SK-N-SH (cell line): ENCODE measurements around the gene PRRT4. TPM values are rescaled to one million over a fixed set of nuclear protein-coding genes. Genes with fewer than 3 reads are reported as not detected.

ENCODE experiments used
- CTCF ChIA-PET: fragments of 300-600, 350-600 bp; formaldehyde crosslinking; extraction: SDS; loops from one replicate; lab custom pipeline; 2021; lab: Yijun Ruan, JAX
- POLR2A ChIA-PET: fragments of 350-600 bp; sonication (Branson Sonifier 250); formaldehyde crosslinking; extraction: SDS; loops from one replicate; lab custom pipeline; 2020; ENCODE audit warnings: antibody characterized with exemption, inconsistent platforms; lab: Yijun Ruan, JAX
- DNase-seq: peaks from one replicate; pipeline ENCODE4 v3.0.0; 2012
- H2AFZ ChIP-seq: fragments of 200-600 bp; sonication (generic); 2 replicates; pipeline ENCODE4 v1.8.1; 2016; ENCODE audit warnings: antibody characterized with exemption, mild to moderate bottlenecking, low read depth
- H3F3A ChIP-seq: fragments of 200-600 bp; sonication (generic); replicated peaks from 2 replicates; pipeline ENCODE3; 2016; ENCODE audit warnings: antibody characterized with exemption, mild to moderate bottlenecking; ENCODE audit not compliant: insufficient read depth
- H3K27ac ChIP-seq, 2 experiments: fragments of 200-500 bp in 1 of 2; fragments of 200-600 bp in 1 of 2; sonication (Bioruptor generic) in 1 of 2; sonication (generic), shearing (Covaris generic) in 1 of 2; 2 replicates each; pipeline versions ENCODE4 v1.5.1 to v1.6.1; 2014 to 2016; ENCODE audit warnings: low read depth in 2 of 2, inconsistent platforms in 1 of 2, low read length in 1 of 2, mild to moderate bottlenecking in 1 of 2, mixed read lengths in 1 of 2
- H3K27me3 ChIP-seq: fragments of 200-600 bp; sonication (generic), shearing (Covaris generic); 2 replicates; pipeline ENCODE4 v1.6.1; 2016; ENCODE audit warnings: mixed run types; ENCODE audit not compliant: insufficient read depth
- H3K36me3 ChIP-seq, 2 experiments: fragments of 200-500 bp in 1 of 2; fragments of 200-600 bp in 1 of 2; sonication (Bioruptor generic) in 1 of 2; sonication (generic) in 1 of 2; replicated peaks in 1 of 2; 2 replicates each; pipeline versions ENCODE3 to v1.5.1; 2014 to 2016; ENCODE audit warnings: low read length in 1 of 2, mild to moderate bottlenecking in 1 of 2; ENCODE audit not compliant: insufficient read depth in 2 of 2, control insufficient read depth in 1 of 2
- H3K4me1 ChIP-seq, 2 experiments: fragments of 200-500 bp in 1 of 2; fragments of 200-600 bp in 1 of 2; sonication (Bioruptor generic) in 1 of 2; sonication (generic), shearing (Covaris generic) in 1 of 2; 2 replicates each; pipeline versions ENCODE4 v1.5.1 to v1.6.1; 2014 to 2016; ENCODE audit warnings: low read depth in 1 of 2, low read length in 1 of 2, mixed run types in 1 of 2; ENCODE audit not compliant: insufficient read depth in 2 of 2, control insufficient read depth in 1 of 2
- H3K4me2 ChIP-seq: fragments of 200-600 bp; sonication (generic), shearing (Covaris generic); 2 replicates; pipeline ENCODE4 v1.6.1; 2017; ENCODE audit warnings: mixed run types
- H3K4me3 ChIP-seq, 2 experiments: fragments of 200-500 bp in 1 of 2; fragments of 200-600 bp in 1 of 2; sonication (Bioruptor generic) in 1 of 2; sonication (generic), shearing (Covaris generic) in 1 of 2; 2 replicates each; pipeline versions ENCODE4 v1.5.1 to v1.8.1; 2014 to 2016; ENCODE audit warnings: low read depth in 2 of 2, inconsistent platforms in 1 of 2, low read length in 1 of 2, mild to moderate bottlenecking in 1 of 2, mixed read lengths in 1 of 2, moderate library complexity in 1 of 2
- H3K79me2 ChIP-seq: fragments of 200-600 bp; sonication (generic); 2 replicates; pipeline ENCODE4 v1.8.1; 2017; ENCODE audit warnings: mild to moderate bottlenecking; ENCODE audit not compliant: insufficient read depth
- H3K9ac ChIP-seq: fragments of 200-600 bp; sonication (generic); 2 replicates; pipeline ENCODE4 v1.6.1; 2017; ENCODE audit warnings: mixed run types
- H3K9me2 ChIP-seq: fragments of 200-600 bp; sonication (generic); 2 replicates; pipeline ENCODE4 v1.6.1; 2017; ENCODE audit warnings: mixed run types
- H3K9me3 ChIP-seq: fragments of 200-600 bp; sonication (generic); 2 replicates; pipeline ENCODE4 v1.6.1; 2017; ENCODE audit warnings: mixed run types, mild to moderate bottlenecking, moderate library complexity
- H4K20me1 ChIP-seq: fragments of 200-600 bp; sonication (generic); 2 replicates; pipeline ENCODE4 v1.6.1; 2017; ENCODE audit warnings: mild to moderate bottlenecking, mixed run types; ENCODE audit not compliant: insufficient read depth
- EP300 ChIP-seq, 2 experiments: IDR thresholded peaks; 2 replicates each; pipeline versions ENCODE4 v1.4.0 to v1.6.1; 2012; ENCODE audit warnings: borderline replicate concordance in 1 of 2, low read depth in 1 of 2, low read length in 1 of 2
- FOSL2 ChIP-seq: IDR thresholded peaks from 2 replicates; pipeline ENCODE4 v1.4.0; 2012; ENCODE audit warnings: low read depth, mild to moderate bottlenecking, moderate library complexity, borderline replicate concordance
- FOXM1 ChIP-seq: IDR thresholded peaks from 2 replicates; pipeline ENCODE4 v1.4.0; 2012; ENCODE audit warnings: low read depth, mild to moderate bottlenecking
- JUND ChIP-seq: IDR thresholded peaks from 2 replicates; pipeline ENCODE4 v1.4.0; 2012
- NFIC ChIP-seq: IDR thresholded peaks from 2 replicates; pipeline ENCODE4 v1.4.0; 2012; ENCODE audit warnings: borderline replicate concordance
- POLR2AphosphoS5 ChIP-seq: IDR thresholded peaks from 2 replicates; pipeline ENCODE4 v1.6.1; 2012; ENCODE audit warnings: low read depth, low read length
- RCOR1 ChIP-seq: fragments of 150-350 bp; IDR thresholded peaks from 2 replicates; pipeline ENCODE4 v1.6.1; 2017; ENCODE audit warnings: antibody characterized with exemption, low read length
- SMC3 ChIP-seq: IDR thresholded peaks from 2 replicates; pipeline ENCODE4 v1.6.1; 2012; ENCODE audit warnings: low read depth, low read length, improper control_type of control experiment
- TCF12 ChIP-seq: IDR thresholded peaks from 2 replicates; pipeline ENCODE4 v1.4.0; 2012
- YY1 ChIP-seq: IDR thresholded peaks from 2 replicates; pipeline ENCODE4 v1.4.0; 2012; ENCODE audit warnings: low read depth, mild to moderate bottlenecking
- WGBS: methylation state at CpG from one replicate; pipeline ENCODE4 v1.1.6; 2017; ENCODE audit warnings: low lambda C conversion rate; 5-methylcytosine and 5-hydroxymethylcytosine counted together
- polyA plus RNA-seq, 3 experiments: library from polyadenylated mRNA; depleted of rRNA; stranded (reverse); fragments of >200 nt; gene quantifications; 2 replicates each; pipeline ENCODE4 v1.2.3, GENCODE V29; 2012
- TF ChIP-seq, protein P1 (sequence below): IDR thresholded peaks from 2 replicates; pipeline ENCODE4; 2012
- TF ChIP-seq, protein P2 (sequence below): IDR thresholded peaks from 2 replicates; pipeline ENCODE4 v1.6.1; 2012; ENCODE audit warnings: mild to moderate bottlenecking, low read depth, low read length, moderate library complexity
- TF ChIP-seq, protein P3 (sequence below): IDR thresholded peaks from 2 replicates; pipeline ENCODE4 v1.4.0; 2012; ENCODE audit warnings: low read depth
- TF ChIP-seq, protein P4 (sequence below): IDR thresholded peaks from 2 replicates; pipeline ENCODE4 v1.4.0; 2012; ENCODE audit warnings: low read depth, borderline replicate concordance
- TF ChIP-seq, protein P5 (sequence below): fragments of 150-350 bp; IDR thresholded peaks from 2 replicates; pipeline ENCODE4 v1.6.1; 2016; ENCODE audit warnings: mild to moderate bottlenecking, low read depth, low read length

PRRT4 gene
- polyA plus RNA-seq, 1 of the 3 experiments (the other 2 are of a cell fraction): 1.5 TPM

DNA sequence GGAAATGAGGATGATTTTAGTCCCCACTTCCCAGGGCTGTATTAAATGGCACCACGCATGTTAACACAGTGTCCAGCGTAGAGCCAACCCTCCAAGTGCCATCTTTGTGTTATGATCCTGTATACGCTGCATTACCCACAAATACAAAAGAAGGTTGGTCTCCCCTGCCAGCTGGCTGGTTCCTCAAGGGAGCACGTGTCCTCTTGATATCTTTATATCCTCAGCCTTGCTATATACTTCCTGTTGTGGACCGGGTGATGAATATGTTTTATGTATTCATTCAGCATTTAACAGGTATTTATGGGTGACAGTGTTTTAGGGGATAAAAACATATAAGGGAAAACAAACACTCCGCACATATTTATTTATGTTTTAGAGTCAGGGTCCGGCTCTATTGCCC is 23.2 kb upstream of the PRRT4 start:
- Histone ChIP-seq H3K27ac (no peak overlapping the region), H2AFZ (no peak overlapping the region), H3K4me2 (no peak overlapping the region), H4K20me1 (no peaks in the 10 kb centered on the region), H3K9ac (no peak overlapping the region), H3K36me3 (no peaks in the 10 kb centered on the region), H3K27me3 (no peaks in the 10 kb centered on the region), H3K4me1 (peaks cover 0 to 52% of the 10 kb centered on the region in 2 experiments; a peak in 1 of 4 replicates), H3K9me3 (no peaks in the 10 kb centered on the region), H3K4me3 (no peak overlapping the region), H3F3A (no peaks in the 10 kb centered on the region), H3K79me2 (no peaks in the 10 kb centered on the region), H3K9me2 (no peaks in the 10 kb centered on the region)
- POLR2A ChIA-PET: interaction anchor here (1.3 kb wide), 1 partner anchor 37 kb away, joined by 3 read pairs; no protein-coding TSS in a partner anchor
- WGBS: 77% methylated on average over 7 of the region's 7 CpGs
- CTCF ChIA-PET: interaction anchor here (0.7 to 50.3 kb wide), 6 partner anchors 13 to 224 kb away, joined by 3 to 1901 read pairs (median 248); partner anchors contain the start of genes IMPDH1, PRRT4 and RBM28
- TF ChIP-seq POLR2AphosphoS5: no peak
- no peak for TF ChIP-seq NFIC
- no peak for TF ChIP-seq JUND
- no peak for TF ChIP-seq TCF12
- TF ChIP-seq FOXM1: no peak
- TF ChIP-seq, protein P1, sequence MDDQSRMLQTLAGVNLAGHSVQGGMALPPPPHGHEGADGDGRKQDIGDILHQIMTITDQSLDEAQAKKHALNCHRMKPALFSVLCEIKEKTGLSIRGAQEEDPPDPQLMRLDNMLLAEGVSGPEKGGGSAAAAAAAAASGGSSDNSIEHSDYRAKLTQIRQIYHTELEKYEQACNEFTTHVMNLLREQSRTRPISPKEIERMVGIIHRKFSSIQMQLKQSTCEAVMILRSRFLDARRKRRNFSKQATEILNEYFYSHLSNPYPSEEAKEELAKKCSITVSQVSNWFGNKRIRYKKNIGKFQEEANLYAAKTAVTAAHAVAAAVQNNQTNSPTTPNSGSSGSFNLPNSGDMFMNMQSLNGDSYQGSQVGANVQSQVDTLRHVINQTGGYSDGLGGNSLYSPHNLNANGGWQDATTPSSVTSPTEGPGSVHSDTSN: no peak
- TF ChIP-seq YY1: no peak
- no peak for TF ChIP-seq FOSL2
- TF ChIP-seq, protein P2, sequence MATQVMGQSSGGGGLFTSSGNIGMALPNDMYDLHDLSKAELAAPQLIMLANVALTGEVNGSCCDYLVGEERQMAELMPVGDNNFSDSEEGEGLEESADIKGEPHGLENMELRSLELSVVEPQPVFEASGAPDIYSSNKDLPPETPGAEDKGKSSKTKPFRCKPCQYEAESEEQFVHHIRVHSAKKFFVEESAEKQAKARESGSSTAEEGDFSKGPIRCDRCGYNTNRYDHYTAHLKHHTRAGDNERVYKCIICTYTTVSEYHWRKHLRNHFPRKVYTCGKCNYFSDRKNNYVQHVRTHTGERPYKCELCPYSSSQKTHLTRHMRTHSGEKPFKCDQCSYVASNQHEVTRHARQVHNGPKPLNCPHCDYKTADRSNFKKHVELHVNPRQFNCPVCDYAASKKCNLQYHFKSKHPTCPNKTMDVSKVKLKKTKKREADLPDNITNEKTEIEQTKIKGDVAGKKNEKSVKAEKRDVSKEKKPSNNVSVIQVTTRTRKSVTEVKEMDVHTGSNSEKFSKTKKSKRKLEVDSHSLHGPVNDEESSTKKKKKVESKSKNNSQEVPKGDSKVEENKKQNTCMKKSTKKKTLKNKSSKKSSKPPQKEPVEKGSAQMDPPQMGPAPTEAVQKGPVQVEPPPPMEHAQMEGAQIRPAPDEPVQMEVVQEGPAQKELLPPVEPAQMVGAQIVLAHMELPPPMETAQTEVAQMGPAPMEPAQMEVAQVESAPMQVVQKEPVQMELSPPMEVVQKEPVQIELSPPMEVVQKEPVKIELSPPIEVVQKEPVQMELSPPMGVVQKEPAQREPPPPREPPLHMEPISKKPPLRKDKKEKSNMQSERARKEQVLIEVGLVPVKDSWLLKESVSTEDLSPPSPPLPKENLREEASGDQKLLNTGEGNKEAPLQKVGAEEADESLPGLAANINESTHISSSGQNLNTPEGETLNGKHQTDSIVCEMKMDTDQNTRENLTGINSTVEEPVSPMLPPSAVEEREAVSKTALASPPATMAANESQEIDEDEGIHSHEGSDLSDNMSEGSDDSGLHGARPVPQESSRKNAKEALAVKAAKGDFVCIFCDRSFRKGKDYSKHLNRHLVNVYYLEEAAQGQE: no peak
- TF ChIP-seq, protein P3, sequence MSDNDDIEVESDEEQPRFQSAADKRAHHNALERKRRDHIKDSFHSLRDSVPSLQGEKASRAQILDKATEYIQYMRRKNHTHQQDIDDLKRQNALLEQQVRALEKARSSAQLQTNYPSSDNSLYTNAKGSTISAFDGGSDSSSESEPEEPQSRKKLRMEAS: no peak
- TF ChIP-seq RCOR1: no peak
- TF ChIP-seq EP300 (IDR thresholded peaks at IDR 0.05; ENCODE audit: borderline replicate concordance in 1 of 2, low read depth in 1 of 2, low read length in 1 of 2): no peak
- TF ChIP-seq, protein P4, sequence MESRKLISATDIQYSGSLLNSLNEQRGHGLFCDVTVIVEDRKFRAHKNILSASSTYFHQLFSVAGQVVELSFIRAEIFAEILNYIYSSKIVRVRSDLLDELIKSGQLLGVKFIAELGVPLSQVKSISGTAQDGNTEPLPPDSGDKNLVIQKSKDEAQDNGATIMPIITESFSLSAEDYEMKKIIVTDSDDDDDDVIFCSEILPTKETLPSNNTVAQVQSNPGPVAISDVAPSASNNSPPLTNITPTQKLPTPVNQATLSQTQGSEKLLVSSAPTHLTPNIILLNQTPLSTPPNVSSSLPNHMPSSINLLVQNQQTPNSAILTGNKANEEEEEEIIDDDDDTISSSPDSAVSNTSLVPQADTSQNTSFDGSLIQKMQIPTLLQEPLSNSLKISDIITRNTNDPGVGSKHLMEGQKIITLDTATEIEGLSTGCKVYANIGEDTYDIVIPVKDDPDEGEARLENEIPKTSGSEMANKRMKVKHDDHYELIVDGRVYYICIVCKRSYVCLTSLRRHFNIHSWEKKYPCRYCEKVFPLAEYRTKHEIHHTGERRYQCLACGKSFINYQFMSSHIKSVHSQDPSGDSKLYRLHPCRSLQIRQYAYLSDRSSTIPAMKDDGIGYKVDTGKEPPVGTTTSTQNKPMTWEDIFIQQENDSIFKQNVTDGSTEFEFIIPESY: no peak
- no peak for TF ChIP-seq SMC3
- TF ChIP-seq, protein P5, sequence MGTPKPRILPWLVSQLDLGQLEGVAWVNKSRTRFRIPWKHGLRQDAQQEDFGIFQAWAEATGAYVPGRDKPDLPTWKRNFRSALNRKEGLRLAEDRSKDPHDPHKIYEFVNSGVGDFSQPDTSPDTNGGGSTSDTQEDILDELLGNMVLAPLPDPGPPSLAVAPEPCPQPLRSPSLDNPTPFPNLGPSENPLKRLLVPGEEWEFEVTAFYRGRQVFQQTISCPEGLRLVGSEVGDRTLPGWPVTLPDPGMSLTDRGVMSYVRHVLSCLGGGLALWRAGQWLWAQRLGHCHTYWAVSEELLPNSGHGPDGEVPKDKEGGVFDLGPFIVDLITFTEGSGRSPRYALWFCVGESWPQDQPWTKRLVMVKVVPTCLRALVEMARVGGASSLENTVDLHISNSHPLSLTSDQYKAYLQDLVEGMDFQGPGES: no peak
- DNase-seq: peak; percentile 4
